Measurements from ENCODE around the gene LPAR1. TPM values are rescaled to one million over a fixed set of nuclear protein-coding genes. Genes with fewer than 3 reads are reported as not detected.
"Not testable (repeated sequence)": the region's sequence is repeated elsewhere in the genome, so short reads cannot be mapped to it uniquely, and the experiment has no call there.

LPAR1 gene
- total RNA-seq (2014; rRNA removed), result 47.5 and 56.8 TPM in 2 replicates
- 32.6 TPM for polyA plus RNA-seq (2012)

- DNase-seq (ENCODE audit: low read depth), result peak; percentile 60
Measured at GRCh38 chr9:111038331-111039230, at the start of gene LPAR1. TSS of gene LPAR1 (minus strand) at chr9:111038470. CDS start at chr9:110972117, 66,353 bp downstream.

- no peak for DNase-seq (ENCODE audit: low read depth)
Measured at GRCh38 chr9:111078391-111079038, 40.2 kb upstream of the LPAR1 start.

- no peak for DNase-seq (ENCODE audit: low read depth)
Measured at GRCh38 chr9:111076519-111076918, 38.2 kb upstream of the LPAR1 start.

GRCh38 chr9:111076042-111076441 is 37.8 kb upstream of the LPAR1 start:
- DNase-seq (ENCODE audit: low read depth), result no peak

GRCh38 chr9:111074395-111074794 is 36.1 kb upstream of the LPAR1 start:
- no peak for DNase-seq (ENCODE audit: low read depth)

GRCh38 chr9:111069183-111069582 is 30.9 kb upstream of the LPAR1 start:
- DNase-seq (ENCODE audit: low read depth), result no peak

- DNase-seq (ENCODE audit: low read depth), result no peak
Measured at GRCh38 chr9:111068771-111069170, 30.5 kb upstream of the LPAR1 start.

GRCh38 chr9:111068383-111068730 is 30.1 kb upstream of the LPAR1 start:
- DNase-seq (ENCODE audit: low read depth), result no peak

GRCh38 chr9:111066468-111066867 is 28.2 kb upstream of the LPAR1 start:
- no peak for DNase-seq (ENCODE audit: low read depth)

- no peak for DNase-seq (ENCODE audit: low read depth)
Measured at GRCh38 chr9:111065414-111065813, 27.1 kb upstream of the LPAR1 start.

- no peak for DNase-seq (ENCODE audit: low read depth)
Measured at GRCh38 chr9:111064160-111064837, 26.0 kb upstream of the LPAR1 start.

GRCh38 chr9:111063332-111063731 is 25.1 kb upstream of the LPAR1 start:
- no peak for DNase-seq (ENCODE audit: low read depth)

GRCh38 chr9:111058166-111058565 is 19.9 kb upstream of the LPAR1 start:
- peak; percentile 23 for DNase-seq (ENCODE audit: low read depth)

- no peak for DNase-seq (ENCODE audit: low read depth)
Measured at GRCh38 chr9:111056538-111056937, 18.3 kb upstream of the LPAR1 start.

GRCh38 chr9:111052791-111053190 is 14.5 kb upstream of the LPAR1 start:
- no peak for DNase-seq (ENCODE audit: low read depth)

GRCh38 chr9:111051400-111051799 is 13.1 kb upstream of the LPAR1 start:
- no peak for DNase-seq (ENCODE audit: low read depth)

- DNase-seq (ENCODE audit: low read depth), result no peak
Measured at GRCh38 chr9:111050819-111051218, 12.5 kb upstream of the LPAR1 start.

GRCh38 chr9:111047287-111047686 is 9.0 kb upstream of the LPAR1 start:
- not testable (repeated sequence) for DNase-seq (ENCODE audit: low read depth)

GRCh38 chr9:111041902-111042301 is 3.6 kb upstream of the LPAR1 start:
- DNase-seq (ENCODE audit: low read depth), result no peak

- DNase-seq (ENCODE audit: low read depth), result no peak
Measured at GRCh38 chr9:111040494-111040893, 2.2 kb upstream of the LPAR1 start.

GRCh38 chr9:111039231-111039906 is 1.1 kb upstream of the LPAR1 start:
- no peak for DNase-seq (ENCODE audit: low read depth)

Data from LHCN-M2 (cell line).